HG03571 (cell line): ENCODE measurements around the gene MAPKBP1.

Experiments
- ATAC-seq: cut with Tn5 transposase; IDR thresholded peaks from one replicate; pipeline ENCODE4 v1.9.1; 2021; ENCODE audit not compliant: unreplicated experiment

MAPKBP1 gene

DNA sequence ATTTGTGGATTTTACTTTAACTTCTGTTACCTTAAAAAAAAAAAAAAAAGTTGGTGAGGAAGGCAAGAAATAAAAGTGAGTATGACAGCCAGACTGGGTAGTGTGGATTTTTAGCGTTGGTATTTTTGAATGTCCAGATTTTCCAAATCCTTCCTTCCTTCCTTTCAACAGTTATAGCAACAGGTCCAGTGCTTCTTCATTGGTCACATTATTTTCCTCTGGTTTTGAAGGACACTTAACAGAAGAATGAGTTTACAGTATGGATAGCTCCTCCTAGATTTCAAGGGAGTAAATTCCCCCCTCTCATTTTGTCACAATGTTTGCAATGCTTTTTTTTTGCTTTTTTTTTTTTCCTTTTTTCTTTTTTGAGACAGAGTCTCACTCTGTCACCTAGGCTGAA lies 6.4 kb downstream of the MAPKBP1 start:
- ATAC-seq, result no peak

- no peak for ATAC-seq
These were observed 8.3 kb downstream of the MAPKBP1 start for GRCh38 chr15:41782371-41783282.

DNA sequence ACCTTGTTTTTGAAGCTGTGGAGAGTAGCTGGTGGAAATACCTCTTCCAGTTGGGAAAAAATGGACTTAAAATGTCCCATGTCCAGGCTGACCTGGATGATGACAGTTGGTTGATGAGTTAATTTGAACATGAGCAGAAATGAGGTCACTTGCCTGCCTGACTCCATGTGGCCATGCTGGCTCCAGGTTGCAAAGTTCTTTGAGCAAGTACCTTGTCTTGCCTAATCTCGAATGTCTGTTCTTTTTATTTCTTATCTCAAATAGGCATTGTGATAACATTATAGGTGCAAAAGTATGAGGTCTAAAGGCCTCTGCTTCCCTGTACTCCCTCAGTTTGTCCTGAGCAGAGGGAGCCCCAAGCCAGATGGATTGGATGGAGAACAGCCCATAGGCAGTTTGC lies 9.0 kb downstream of the MAPKBP1 start:
- no peak for ATAC-seq

- ATAC-seq, result no peak
These were observed 14.0 kb downstream of the MAPKBP1 start for GRCh38 chr15:41788262-41788661.

DNA sequence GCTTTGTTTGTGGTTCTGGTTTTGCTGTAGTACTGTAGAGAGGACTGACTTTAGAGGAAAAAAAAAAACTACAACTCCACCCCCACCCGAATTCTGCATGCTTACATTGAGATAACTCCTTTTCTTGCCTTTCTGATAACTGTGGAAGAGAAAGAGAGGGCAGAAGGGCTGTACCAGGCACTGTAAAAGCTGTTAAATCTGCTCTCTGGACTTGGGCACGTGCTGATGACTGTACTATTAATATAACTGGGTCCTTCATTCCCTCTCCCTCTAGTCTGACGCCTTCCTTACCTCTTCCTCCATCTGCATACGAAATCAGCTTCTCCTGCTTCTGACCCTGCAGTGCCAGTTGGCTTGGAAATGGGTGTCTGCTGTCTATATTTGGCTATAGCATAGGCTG lies 15.0 kb downstream of the MAPKBP1 start:
- no peak for ATAC-seq

- no peak for ATAC-seq
These were observed 15.4 kb downstream of the MAPKBP1 start for GRCh38 chr15:41789662-41790061.

DNA sequence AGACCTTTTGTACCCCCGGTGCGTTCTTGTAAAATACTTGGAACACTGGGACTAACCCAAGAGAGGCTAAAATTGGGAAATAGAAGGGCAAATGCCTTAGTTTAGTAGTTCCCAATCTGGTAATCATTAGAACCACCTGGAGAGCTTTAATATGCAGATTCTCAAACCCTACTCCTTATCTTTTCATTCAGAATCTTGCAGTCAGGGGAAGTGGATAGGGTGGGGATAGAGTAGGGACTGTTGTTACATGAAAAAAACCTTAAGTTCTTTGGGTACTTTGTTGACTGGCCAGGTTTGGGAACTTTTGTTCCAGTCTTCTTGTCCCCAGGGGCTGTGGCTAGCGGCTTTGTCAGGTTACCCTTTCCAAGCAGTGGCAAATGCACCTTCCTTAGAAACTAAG lies 15.9 kb downstream of the MAPKBP1 start:
- ATAC-seq, result no peak

DNA sequence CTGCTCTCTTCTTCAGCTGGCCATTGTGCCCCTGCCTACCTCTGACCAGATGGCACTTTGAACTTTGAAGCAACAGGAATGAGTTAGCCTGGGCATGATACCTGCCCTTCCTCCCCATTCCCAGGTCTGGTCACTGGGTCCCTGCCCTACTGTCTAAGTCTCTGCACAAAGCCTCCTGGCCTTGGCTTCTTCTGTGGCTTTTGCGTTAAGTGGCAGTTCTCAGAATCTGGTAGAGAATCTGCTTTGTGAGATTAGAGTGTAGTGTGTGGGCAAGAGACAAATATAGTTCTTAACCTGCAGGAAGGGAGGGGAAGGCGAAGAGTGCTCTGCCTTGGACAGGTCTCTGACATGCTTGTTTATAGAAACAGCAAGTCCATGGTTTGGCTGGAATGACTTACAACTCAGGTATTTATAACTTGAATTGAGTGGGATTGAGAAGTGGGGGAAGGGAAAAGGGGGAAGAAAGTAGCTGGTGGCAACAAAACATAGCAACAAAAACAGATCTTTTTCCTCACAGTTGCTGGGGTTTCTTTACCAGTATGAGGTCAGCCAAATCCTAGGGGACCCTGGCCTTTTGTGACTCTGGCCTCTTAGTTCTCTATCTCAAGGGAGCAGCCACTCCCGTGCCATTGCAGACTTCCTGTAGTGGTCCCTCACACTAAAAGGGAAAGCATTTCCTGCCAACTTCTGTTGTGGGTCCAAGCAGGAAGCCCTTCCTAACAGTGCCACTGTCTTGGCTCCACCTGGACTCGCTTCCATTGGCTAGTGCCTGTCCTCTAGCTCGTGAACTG lies 16.7 kb downstream of the MAPKBP1 start:
- ATAC-seq, result no peak

DNA sequence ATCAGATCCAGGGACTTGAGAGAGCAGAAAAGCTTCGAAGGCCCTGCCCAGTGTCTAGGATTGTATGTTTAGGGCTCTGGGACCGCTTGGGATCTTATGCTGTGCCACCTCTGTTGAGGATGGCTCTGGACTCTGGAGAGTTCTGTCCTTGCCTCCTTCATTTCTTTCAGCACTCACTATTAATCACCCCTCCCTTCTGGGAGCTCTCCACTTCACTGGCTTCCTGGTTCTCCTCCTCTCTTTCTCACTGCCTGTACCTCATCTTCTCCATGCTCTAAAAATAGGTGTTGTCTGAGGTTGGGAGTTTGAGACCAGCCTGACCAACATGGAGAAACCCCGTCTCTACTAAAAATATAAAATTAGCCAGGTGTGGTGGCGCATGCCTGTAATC lies 17.3 kb downstream of the MAPKBP1 start:
- ATAC-seq, result no peak

GRCh38 chr15:41792000-41792637 lies 17.8 kb downstream of the MAPKBP1 start:
- no peak for ATAC-seq

DNA sequence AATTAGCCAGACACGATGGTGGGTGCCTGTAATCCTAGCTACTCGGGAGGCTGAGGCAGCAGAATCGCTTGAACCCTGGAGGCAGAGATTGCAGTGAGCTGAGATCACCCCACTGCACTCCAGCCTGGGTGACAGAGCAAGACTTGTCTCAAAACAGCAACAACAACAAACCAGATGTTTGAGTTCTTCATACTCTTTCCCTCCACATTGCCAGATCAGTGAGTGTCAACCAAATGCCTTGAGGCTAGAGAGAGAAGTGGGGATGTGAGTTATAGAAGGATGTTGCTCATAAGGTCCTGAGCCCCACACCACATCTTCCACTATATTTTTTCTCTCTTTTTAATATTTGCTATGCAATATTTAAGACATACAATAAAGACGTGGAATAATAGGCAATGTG lies 19.8 kb downstream of the MAPKBP1 start:
- no peak for ATAC-seq

GRCh38 chr15:41795996-41796856 lies 21.9 kb downstream of the MAPKBP1 start:
- no peak for ATAC-seq

DNA sequence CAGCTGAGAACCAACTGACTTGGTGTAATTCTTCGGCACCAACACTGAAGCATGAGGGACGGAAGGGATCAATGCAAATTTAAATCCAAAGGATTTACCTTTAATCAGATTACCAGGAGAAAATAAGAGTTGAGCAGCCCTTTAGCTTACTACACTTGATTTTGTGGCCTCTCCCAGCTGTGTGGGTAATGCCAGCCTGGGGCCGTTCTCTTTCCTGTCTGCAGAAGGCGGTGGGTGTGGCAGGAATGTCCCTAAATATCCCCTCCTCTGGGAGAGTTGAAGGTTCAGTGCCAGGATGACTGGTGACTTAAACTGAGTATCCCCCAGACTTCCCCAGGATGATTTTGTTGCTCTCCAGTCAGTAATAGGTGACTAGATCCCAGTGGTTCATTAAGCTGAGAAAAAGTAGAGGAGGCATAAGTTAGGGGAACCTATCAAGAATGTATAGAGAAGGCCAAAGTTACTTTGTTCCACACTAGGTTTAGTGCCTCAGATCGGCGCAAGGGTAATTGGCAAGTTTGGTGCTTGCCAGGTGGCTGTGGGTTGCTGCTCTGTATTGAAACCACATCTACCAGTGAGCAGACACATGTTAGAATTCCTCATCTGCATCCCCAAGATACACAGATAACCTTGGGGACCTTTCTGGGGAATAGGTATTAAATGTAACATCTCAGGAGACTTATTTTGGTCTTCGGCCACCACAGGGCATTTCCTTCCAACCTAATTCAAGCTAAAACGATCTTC lies 23.1 kb downstream of the MAPKBP1 start:
- ATAC-seq, result no peak

DNA sequence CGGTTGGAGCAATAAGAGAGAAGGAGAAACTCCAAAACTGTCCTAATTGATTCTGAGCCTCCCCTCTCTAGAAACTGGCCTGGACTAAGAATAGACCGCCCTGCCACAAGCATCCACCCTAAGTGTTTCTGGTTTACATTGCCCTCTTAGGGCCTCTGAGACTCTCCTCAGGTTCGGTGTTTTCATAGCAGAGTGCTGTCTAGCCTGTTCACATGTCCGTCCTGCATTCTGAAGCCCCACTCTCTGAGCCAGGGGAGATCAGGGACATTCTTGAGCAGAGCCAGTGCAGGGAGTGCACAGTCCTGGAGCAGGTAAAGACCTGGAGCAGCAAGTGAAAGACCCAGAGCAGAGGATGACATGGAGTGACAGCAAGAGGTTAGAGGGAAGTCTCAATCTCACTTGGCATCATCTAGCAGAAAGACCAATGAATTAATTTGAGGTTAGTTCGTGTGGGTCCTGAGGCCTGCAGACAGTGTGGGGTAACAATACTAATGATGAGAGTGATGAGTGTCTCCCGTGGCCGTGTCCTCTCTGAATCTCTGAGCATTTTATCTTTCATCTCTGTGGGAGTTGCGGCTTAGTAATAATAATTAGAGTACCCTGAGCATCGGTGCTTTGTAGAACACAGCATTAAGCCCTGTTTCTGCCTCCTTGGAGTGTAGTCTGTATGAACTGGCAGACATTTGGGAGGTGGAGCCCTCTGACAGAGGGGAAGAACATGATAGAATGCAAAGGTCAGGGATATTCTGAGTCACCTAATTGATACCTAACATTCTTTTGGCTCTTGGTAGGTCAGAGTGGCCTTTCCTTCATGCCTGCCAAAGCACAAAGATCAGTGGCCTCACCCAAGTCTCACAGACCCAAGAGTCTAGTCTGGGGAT lies 24.6 kb downstream of the MAPKBP1 start:
- no peak for ATAC-seq

GRCh38 chr15:41799488-41799805 lies 25.2 kb downstream of the MAPKBP1 start:
- no peak for ATAC-seq

DNA sequence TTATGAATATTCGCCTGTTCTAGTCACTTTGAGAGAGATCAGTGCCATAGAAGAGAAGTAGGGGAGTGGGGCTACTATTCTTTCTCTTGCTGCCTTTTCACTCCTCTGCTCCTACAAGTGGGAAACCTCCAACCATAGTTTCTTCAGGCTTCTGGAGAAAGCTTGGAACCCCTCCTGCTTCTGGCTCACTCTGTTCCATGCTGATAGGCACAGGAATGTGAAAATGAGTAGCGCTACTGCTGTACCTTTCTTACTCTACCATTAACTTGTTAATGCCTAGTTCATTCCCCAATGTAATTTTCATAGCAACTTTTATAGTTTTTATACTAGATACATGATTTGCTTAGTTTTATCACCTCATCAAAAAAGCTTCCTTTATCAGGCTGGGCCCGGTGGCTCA lies 26.9 kb downstream of the MAPKBP1 start:
- no peak for ATAC-seq

- ATAC-seq, result no peak
These were observed 27.7 kb downstream of the MAPKBP1 start for GRCh38 chr15:41801850-41802455.

DNA sequence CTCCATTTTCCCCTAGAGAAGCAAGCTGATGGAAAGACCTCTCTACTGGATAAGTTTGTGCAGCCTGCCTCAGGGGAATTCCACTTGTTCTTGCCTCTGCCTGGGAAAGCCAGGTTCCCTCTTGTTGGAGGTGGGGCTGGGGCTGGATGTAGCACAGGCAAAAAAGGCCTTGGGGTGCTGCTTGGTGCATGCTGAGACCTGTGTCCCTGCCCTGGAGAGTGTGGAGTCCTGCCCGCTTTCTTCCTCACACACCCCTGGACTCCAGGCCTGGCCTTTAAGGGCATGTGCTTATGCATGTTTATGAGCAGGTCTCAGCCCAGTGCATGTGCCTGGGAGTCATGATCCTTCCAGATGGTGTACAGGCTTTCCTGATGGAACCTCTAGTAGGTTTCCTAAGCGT lies 30.1 kb downstream of the MAPKBP1 start:
- no peak for ATAC-seq
